ENCODE measurements around the gene MDGA2. TPM values are rescaled to one million over a fixed set of nuclear protein-coding genes. Genes with fewer than 3 reads are reported as not detected.

MDGA2 gene
- total RNA-seq, 6 donors from 2014 or later = 0.61 TPM; not detected in 5

DNA sequence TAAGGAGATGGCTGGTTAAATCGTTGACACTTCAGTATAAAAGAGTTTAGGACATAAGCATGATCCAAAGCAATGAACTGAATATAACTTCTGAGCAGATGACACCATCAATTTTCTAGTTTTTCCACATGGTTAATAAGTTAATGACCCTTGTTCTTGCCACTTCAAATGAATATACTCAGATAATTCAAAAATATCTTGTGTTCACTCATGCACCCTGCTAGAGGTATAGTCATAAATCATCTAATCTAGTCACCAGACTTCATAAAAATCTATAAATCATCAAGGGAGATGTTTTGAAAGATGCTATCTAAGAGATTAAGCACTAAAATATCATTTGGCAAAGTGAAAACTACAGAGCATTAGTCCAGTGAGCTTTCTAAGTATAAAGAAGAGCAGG is 131.9 kb downstream of the MDGA2 start:
- no peaks in the 10 kb centered on the region for H3K4me1 ChIP-seq
- no peak for ATAC-seq (ENCODE audit: low FRiP score in 2 of 2)
- H3K27me3 ChIP-seq = no peaks in the 10 kb centered on the region
- no peaks in the 10 kb centered on the region for H3K36me3 ChIP-seq
- no peak overlapping the region for H3K4me3 ChIP-seq
- no peak for TF ChIP-seq POLR2AphosphoS5 (IDR thresholded peaks at IDR 0.05)
- TF ChIP-seq EP300 (IDR thresholded peaks at IDR 0.05) = no peak
- TF ChIP-seq, protein P1, sequence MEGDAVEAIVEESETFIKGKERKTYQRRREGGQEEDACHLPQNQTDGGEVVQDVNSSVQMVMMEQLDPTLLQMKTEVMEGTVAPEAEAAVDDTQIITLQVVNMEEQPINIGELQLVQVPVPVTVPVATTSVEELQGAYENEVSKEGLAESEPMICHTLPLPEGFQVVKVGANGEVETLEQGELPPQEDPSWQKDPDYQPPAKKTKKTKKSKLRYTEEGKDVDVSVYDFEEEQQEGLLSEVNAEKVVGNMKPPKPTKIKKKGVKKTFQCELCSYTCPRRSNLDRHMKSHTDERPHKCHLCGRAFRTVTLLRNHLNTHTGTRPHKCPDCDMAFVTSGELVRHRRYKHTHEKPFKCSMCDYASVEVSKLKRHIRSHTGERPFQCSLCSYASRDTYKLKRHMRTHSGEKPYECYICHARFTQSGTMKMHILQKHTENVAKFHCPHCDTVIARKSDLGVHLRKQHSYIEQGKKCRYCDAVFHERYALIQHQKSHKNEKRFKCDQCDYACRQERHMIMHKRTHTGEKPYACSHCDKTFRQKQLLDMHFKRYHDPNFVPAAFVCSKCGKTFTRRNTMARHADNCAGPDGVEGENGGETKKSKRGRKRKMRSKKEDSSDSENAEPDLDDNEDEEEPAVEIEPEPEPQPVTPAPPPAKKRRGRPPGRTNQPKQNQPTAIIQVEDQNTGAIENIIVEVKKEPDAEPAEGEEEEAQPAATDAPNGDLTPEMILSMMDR (IDR thresholded peaks at IDR 0.05) = no peak
- TF ChIP-seq POLR2A (IDR thresholded peaks at IDR 0.05) = no peak
- WGBS, 2 donors = 71 to 85% methylated on average over 1 of the region's 1 CpG
- H3K9me3 ChIP-seq = no peaks in the 10 kb centered on the region
- no peak for DNase-seq
- H3K27ac ChIP-seq = no peak overlapping the region

DNA sequence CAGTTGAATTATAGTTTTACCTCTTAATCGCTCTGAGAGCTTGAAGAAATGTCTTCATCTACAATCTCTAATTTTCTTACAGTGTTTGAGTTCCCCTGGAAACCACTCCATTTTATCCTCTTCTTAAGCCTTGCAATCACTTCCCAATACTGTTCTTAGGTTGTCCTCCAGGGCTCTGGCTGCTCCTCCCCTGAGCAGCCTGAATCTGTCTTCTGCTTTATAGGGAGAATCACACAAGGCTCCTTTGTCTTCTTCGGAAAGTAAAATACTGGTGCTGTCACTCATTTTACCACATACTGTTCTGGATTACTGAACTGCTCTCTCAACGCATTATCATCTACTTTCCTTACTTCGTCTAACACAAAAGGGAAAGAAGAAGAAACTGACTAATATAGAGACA is 133.7 kb downstream of the MDGA2 start:
- H3K27me3 ChIP-seq = no peaks in the 10 kb centered on the region
- H3K4me1 ChIP-seq = no peaks in the 10 kb centered on the region
- TF ChIP-seq, protein P1 (IDR thresholded peaks at IDR 0.05) = no peak
- TF ChIP-seq POLR2AphosphoS5 (IDR thresholded peaks at IDR 0.05) (no peak), POLR2A (IDR thresholded peaks at IDR 0.05) (no peak), EP300 (IDR thresholded peaks at IDR 0.05) (no peak)
- 73 to 75% methylated on average over 4 of the region's 4 CpGs for WGBS, 2 donors
- no peaks in the 10 kb centered on the region for H3K36me3 ChIP-seq
- ATAC-seq (ENCODE audit: low FRiP score in 2 of 2) (no peak), DNase-seq (no peak)
- H3K27ac ChIP-seq = no peak overlapping the region
- H3K9me3 ChIP-seq = no peaks in the 10 kb centered on the region
- no peak overlapping the region for H3K4me3 ChIP-seq

DNA sequence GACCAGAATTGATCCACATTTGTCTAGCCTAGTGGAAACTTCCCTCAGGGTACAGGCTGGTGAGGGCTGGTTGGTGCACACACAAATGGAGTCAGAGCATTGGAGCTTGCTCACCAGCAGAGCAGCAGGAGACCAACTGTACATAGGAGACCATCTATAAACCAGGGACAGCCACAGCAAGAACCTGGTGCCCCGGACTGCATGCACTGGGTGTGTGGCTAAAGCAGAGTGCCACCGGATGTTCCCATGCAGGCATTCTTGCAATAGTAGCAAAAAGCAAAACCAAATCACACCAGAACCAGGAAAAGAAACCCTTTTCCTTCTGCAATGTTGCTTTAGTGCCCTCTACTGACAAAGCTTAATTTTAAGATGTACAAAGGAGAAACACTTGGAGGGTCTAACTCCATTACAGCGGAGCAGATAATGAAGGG is 136.4 kb downstream of the MDGA2 start:
- H3K27me3 ChIP-seq = no peaks in the 10 kb centered on the region
- TF ChIP-seq, protein P1 (IDR thresholded peaks at IDR 0.05) = peak in 3 of 6 experiments; percentile 26 to 30 (median 27)
- no peak for TF ChIP-seq POLR2A (IDR thresholded peaks at IDR 0.05)
- DNase-seq (no peak), ATAC-seq (ENCODE audit: low FRiP score in 2 of 2) (peak in 1 of 2 donors; percentile 37)
- no peak overlapping the region for H3K4me3 ChIP-seq
- WGBS, 2 donors = 20 to 32% methylated on average over 3 of the region's 3 CpGs
- no peak overlapping the region for H3K27ac ChIP-seq
- H3K9me3 ChIP-seq = no peaks in the 10 kb centered on the region
- H3K36me3 ChIP-seq = no peaks in the 10 kb centered on the region
- H3K4me1 ChIP-seq = no peaks in the 10 kb centered on the region

DNA sequence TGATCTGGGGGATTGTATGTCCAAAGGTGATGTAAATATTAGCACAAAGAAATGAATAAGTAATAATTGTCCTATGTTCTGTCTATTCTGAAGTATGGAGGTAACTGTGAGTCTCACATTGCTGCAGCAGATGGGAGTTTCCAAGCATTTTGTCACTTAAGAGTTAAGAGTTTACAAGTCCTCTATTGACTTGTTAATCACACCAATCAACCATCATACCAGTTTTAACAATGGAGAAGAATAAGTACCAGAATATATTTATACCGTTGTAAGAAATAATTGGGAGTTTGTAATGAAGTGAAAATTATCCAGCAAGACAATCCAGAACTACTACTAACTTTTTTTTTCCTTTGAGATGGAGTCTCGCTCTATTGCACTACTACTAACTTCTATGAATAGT is 139.1 kb downstream of the MDGA2 start:
- Histone ChIP-seq H3K9me3 (no peaks in the 10 kb centered on the region), H3K27me3 (no peaks in the 10 kb centered on the region), H3K27ac (no peak overlapping the region), H3K4me1 (no peaks in the 10 kb centered on the region), H3K36me3 (no peaks in the 10 kb centered on the region), H3K4me3 (no peak overlapping the region)
- WGBS, 2 donors = 66 to 70% methylated on average over 2 of the region's 2 CpGs
- TF ChIP-seq POLR2A (IDR thresholded peaks at IDR 0.05) (no peak), EP300 (IDR thresholded peaks at IDR 0.05) (no peak), POLR2AphosphoS5 (IDR thresholded peaks at IDR 0.05) (no peak)
- TF ChIP-seq, protein P1 (IDR thresholded peaks at IDR 0.05) = no peak
- DNase-seq (no peak), ATAC-seq (ENCODE audit: low FRiP score in 2 of 2) (no peak)

DNA sequence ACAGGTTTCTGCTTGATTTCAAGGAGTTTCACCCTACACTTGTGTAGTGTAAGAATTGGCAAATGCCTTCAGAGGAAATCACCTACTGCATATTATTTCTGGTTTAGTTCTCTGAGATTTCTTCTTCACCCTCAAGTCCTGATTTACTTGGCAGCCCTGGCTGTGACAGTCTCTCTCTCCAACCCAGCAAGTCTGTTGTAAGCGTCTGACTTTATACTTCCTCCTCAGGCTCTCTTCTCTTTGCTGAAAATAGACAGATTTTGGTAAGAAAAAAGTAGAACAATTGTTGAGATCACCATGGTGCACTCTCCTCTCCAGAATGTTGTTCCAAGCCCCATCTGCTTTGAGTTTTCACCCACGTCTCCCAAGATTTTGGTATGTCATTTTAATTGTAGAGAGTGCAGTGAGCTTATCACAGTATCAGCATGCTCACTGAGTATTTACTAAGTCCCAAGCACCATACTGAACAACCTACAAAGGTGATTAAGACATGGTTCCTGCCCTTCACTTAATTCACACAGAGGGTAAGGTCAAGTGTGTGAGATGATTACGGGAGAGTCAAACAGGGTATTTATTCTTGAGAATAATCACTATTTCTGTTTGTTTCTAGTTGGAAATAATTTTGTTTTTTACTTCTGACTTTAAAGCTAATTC is 148.7 kb downstream of the MDGA2 start:
- no peak for ATAC-seq (ENCODE audit: low FRiP score in 2 of 2)
- TF ChIP-seq EP300 (IDR thresholded peaks at IDR 0.05) = no peak
- TF ChIP-seq, protein P1 (IDR thresholded peaks at IDR 0.05) = no peak
- TF ChIP-seq POLR2AphosphoS5 (IDR thresholded peaks at IDR 0.05) = no peak
- no peak for TF ChIP-seq POLR2A (IDR thresholded peaks at IDR 0.05)
- H3K4me3 ChIP-seq = no peak overlapping the region
- 48 to 51% methylated on average over 3 of the region's 3 CpGs for WGBS, 2 donors
- H3K27ac ChIP-seq = no peak overlapping the region
- no peaks in the 10 kb centered on the region for H3K4me1 ChIP-seq
- no peaks in the 10 kb centered on the region for H3K9me3 ChIP-seq
- H3K36me3 ChIP-seq = no peaks in the 10 kb centered on the region
- no peaks in the 10 kb centered on the region for H3K27me3 ChIP-seq
- DNase-seq = no peak

All from upper lobe of left lung (tissue), 6 donors.